Heart left ventricle (tissue), 16 donors: Measurements from ENCODE around the gene SNCG. TPM values are rescaled to one million over a fixed set of nuclear protein-coding genes. Genes with fewer than 3 reads are reported as not detected.
"Not testable (repeated sequence)": the region's sequence is repeated elsewhere in the genome, so short reads cannot be mapped to it uniquely, and the experiment has no call there.

ENCODE experiments used
- ATAC-seq, 4 donors: fragments of 200-7000 bp; cut with Tn5 transposase; one replicate each; pipeline ENCODE4 v1.9.1; 2020 to 2022; ENCODE audit warnings: moderate library complexity in 4 of 4, mild to moderate bottlenecking in 3 of 4, moderate number of reproducible peaks in 1 of 4
- DNase-seq, 5 donors: peaks; one replicate each; pipeline ENCODE4 v3.0.0-alpha.2; 2020
- H3K27ac ChIP-seq, 12 donors: fragments of 200-600 bp; sonication (generic) in 4 of 12; one replicate each; pipeline versions ENCODE4 v1.5.0 to v1.8.0; 2016 to 2022; ENCODE audit warnings: mild to moderate bottlenecking in 2 of 12
- H3K27me3 ChIP-seq, 9 donors: fragments of 200-600 bp; sonication (generic) in 2 of 9; one replicate each; pipeline versions ENCODE4 v1.5.1 to v1.8.0; 2016 to 2022; ENCODE audit warnings: mild to moderate bottlenecking in 3 of 9
- H3K36me3 ChIP-seq, 9 donors: fragments of 200-600 bp; sonication (generic) in 2 of 9; one replicate each; pipeline versions ENCODE4 v1.5.0 to v1.8.0; 2018 to 2022; ENCODE audit warnings: mild to moderate bottlenecking in 2 of 9
- H3K4me1 ChIP-seq, 12 donors: fragments of 200-600 bp; sonication (generic) in 4 of 12; one replicate each; pipeline versions ENCODE4 v1.5.0 to v1.8.0; 2016 to 2022; ENCODE audit warnings: mild to moderate bottlenecking in 3 of 12
- H3K4me3 ChIP-seq, 12 donors: fragments of 200-600 bp; sonication (generic) in 4 of 12; one replicate each; pipeline versions ENCODE4 v1.5.0 to v1.8.0; 2017 to 2022; ENCODE audit warnings: mild to moderate bottlenecking in 9 of 12, moderate library complexity in 4 of 12
- H3K9me3 ChIP-seq, 12 donors: fragments of 200-600 bp; sonication (generic) in 4 of 12; one replicate each; pipeline versions ENCODE4 v1.5.0 to v1.8.0; 2016 to 2022; ENCODE audit warnings: mild to moderate bottlenecking in 1 of 12
- POLR2A ChIP-seq, 2 donors: fragments of 450-650 bp; IDR thresholded peaks; one replicate each; pipeline ENCODE4 v1.6.1; 2017; ENCODE audit warnings: antibody characterized with exemption in 2 of 2, mild to moderate bottlenecking in 2 of 2, moderate library complexity in 2 of 2
- WGBS, 4 donors: extraction: QIAGEN DNeasy Blood & Tissue Kit in 2 of 4; methylation state at CpG; one replicate each; pipeline versions ENCODE4 v1.1.5 to v1.1.7; 2013 to 2018; 5-methylcytosine and 5-hydroxymethylcytosine counted together
- intact Hi-C, 10 donors: fragments of 100-400 bp; cut with DNase I; formaldehyde crosslinking; loops; one replicate each; pipeline versions ENCODE4 v1.11.1 to v1.14.2; 2022
- polyA plus RNA-seq, 2 donors: library from polyadenylated mRNA; stranded (reverse); fragments of 200-250 nt; gene quantifications; one replicate each; pipeline ENCODE4 v1.2.3, GENCODE V29; 2013
- total RNA-seq, 9 donors: library from RNA; depleted of rRNA in 2 of 9; stranded (reverse); fragments of >200 nt in 2 of 9; fragmentation: NEBNext Ultra II Directional in 3 of 9; extraction: Animal tissue kit (Norgen Biotek cat#: 25700) in 3 of 9; gene quantifications; one replicate each; pipeline versions ENCODE4 v1.1.0 to v1.2.4, GENCODE V29; 2016 to 2023
- TF ChIP-seq, protein P1 (sequence below), 12 donors: fragments of 200-600 bp; sonication (generic) in 4 of 12; IDR thresholded peaks; one replicate each; pipeline versions ENCODE4 v1.5.0 to v1.8.0; 2018 to 2022; ENCODE audit warnings: antibody characterized with exemption in 12 of 12, mild to moderate bottlenecking in 5 of 12
- donor health status: ischemic (EF 13 %, LVEDD 7.1; RV severe dilation, severe dysfunction).
- donor health status: healthy with polysubstance abuse.
- donor health status: DM: no; HTN: yes; CAD: no.
- donor health status: DM: no; HTN: no; CAD: no.
- donor health status: ischemic (EF 25% LVEDD 6.9; RV normal size, moderate dysfunction).
- donor health status: ischemic (EF 25% LVEDD 5.7; RV mildly dilated, moderate dysfunction).
- donor health status: healthy.
- donor health status: DM: yes; HTN: yes; CAD: no.
- donor health status: ischemic (EF 35%, LVEDD 5.7; RV mildly dilated, moderate dysfunction).
- donor health status: nonischemic (EF 11% LVEDD 7.7; RV severe dilation, severe dysfunction).
- donor health status: DM: yes; HTN: yes; CAD: no.
- donor health status: PGD.
- donor health status: ischemic (EF 29% LVEDD 5.4; RV normal size, mild dysfunction).
- donor health status: nonischemic (EF 23%, LVEDD 6.1; RV moderate dilation, normal function).

The SNCG gene
- total and polyA plus RNA-seq, 11 donors: 8.2 to 44.7 (median 18.5) TPM

DNA sequence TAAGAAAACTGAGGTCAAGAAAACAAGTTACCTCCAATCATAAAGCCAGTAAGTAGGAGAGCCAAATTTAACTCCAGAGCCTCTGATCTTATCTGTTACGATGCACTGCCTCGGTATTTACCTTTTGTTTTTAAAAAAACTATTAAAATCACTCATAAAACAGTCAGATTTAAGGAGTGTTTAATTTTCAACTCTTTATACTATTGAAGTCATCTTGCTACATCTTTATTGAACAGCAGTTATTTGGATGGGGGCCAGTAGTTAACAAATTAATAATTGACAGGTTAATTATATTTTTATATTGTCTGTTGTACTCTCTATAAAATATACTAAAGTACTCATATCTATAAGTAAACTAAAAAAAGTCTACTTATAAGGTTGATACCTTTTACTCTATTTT is 34.5 kb downstream of the SNCG start:
- intact Hi-C loops: no loop called here
- Histone ChIP-seq H3K27me3 (no peaks in the 10 kb centered on the region), H3K27ac (no peak overlapping the region), H3K4me1 (no peaks in the 10 kb centered on the region), H3K9me3 (no peaks in the 10 kb centered on the region), H3K4me3 (no peak overlapping the region), H3K36me3 (peaks cover 0 to 52% (median 0%) of the 10 kb centered on the region in 9 donors)
- DNase-seq (no peak), ATAC-seq (no peak)
- TF ChIP-seq, protein P1, sequence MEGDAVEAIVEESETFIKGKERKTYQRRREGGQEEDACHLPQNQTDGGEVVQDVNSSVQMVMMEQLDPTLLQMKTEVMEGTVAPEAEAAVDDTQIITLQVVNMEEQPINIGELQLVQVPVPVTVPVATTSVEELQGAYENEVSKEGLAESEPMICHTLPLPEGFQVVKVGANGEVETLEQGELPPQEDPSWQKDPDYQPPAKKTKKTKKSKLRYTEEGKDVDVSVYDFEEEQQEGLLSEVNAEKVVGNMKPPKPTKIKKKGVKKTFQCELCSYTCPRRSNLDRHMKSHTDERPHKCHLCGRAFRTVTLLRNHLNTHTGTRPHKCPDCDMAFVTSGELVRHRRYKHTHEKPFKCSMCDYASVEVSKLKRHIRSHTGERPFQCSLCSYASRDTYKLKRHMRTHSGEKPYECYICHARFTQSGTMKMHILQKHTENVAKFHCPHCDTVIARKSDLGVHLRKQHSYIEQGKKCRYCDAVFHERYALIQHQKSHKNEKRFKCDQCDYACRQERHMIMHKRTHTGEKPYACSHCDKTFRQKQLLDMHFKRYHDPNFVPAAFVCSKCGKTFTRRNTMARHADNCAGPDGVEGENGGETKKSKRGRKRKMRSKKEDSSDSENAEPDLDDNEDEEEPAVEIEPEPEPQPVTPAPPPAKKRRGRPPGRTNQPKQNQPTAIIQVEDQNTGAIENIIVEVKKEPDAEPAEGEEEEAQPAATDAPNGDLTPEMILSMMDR (IDR thresholded peaks at IDR 0.05): no peak
- no peak for TF ChIP-seq POLR2A (IDR thresholded peaks at IDR 0.05)
- WGBS, 4 donors: 78 to 90% (median 83%) methylated on average over 2 of the region's 2 CpGs

DNA sequence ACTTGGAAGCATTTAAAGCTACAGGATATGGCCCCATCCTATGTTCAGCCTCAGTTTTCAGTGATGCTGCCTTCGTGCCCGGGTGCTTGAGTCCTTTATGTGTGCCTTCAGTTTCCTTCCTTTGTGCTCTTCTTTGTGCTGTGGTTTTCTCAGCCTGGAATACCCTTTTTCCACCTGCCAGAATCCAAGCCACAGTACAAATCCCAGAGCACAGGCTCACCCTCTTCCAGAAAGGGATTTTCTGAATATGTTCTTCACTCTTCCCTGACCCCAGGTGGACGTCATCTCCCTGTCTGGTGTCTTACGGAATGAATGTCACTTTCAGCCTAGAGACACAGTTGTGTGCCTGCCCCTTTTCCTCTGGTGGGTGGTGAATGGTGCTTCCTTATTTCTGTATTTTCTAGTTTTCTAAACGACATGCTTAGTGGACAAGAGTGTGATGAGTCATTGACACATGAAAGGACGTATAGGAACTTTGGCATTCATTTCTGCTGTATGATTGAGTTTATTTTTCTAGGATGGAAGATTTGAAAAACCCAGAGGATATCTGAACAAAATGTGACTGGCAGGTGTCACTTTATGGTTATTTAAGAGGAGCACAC is 41.5 kb downstream of the SNCG start:
- 76 to 82% (median 78%) methylated on average over 6 of the region's 6 CpGs for WGBS, 4 donors
- H3K27ac ChIP-seq, H3K4me1 ChIP-seq, H3K9me3 ChIP-seq, H3K4me3 ChIP-seq, intact Hi-C loops, DNase-seq, H3K27me3 ChIP-seq, ATAC-seq: not testable (repeated sequence)
- H3K36me3 ChIP-seq: peaks cover 0 to 53% (median 0%) of the 10 kb centered on the region in 9 donors

DNA sequence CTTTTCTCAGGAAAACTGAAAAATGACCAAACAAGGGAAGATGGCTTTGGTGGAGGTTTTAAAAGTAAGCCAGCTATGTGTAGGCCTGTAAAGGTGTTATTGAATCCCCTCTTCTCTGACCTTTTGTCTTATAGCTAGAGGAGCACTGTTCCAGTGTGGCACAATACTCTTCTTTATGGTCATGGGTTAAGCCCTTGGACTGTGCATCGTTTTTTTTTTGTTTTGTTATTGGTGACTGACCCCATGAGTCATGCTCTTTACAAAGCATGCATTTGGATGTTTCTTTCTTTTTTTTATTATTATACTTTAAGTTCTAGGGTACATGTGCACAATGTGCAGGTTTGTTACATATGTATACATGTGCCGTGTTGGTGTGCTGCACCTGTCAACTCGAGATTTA is 42.1 kb downstream of the SNCG start:
- no peak for ATAC-seq
- TF ChIP-seq, protein P1 (IDR thresholded peaks at IDR 0.05): no peak
- TF ChIP-seq POLR2A (IDR thresholded peaks at IDR 0.05): no peak

DNA sequence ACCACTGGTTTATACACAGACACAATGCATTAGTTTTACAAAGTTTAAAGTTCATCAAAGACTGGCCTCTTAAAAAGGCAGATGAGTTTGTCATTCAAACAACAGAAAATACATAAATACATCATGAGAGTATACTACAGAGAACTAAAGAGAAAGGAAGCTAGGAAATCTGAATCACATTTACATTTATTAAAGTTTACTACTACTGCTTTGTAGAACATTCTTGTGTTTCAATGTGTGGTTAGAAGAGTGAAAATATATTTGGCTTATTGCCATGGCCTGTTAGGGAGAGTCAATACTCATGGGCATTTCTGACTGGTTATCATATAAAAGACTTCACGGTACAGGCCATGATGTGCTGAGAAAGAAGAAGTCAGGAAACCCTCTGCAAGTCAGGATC is 48.7 kb downstream of the SNCG start:
- H3K4me3 ChIP-seq, H3K4me1 ChIP-seq, DNase-seq, ATAC-seq, H3K36me3 ChIP-seq, intact Hi-C loops, H3K27ac ChIP-seq, H3K27me3 ChIP-seq, H3K9me3 ChIP-seq: not testable (repeated sequence)
- 33 to 69% (median 54%) methylated on average over 1 of the region's 1 CpG for WGBS, 4 donors

More for the DNA sequence above, 42.1 kb downstream of the SNCG start:
- Histone ChIP-seq H3K4me1 (peaks cover 0 to 4% (median 0%) of the 10 kb centered on the region in 12 donors), H3K9me3 (no peaks in the 10 kb centered on the region), H3K36me3 (peaks cover 0 to 47% (median 0%) of the 10 kb centered on the region in 9 donors), H3K27ac (no peak overlapping the region), H3K4me3 (no peak overlapping the region), H3K27me3 (no peaks in the 10 kb centered on the region)
- intact Hi-C loops: no loop called here
- 74 to 84% (median 81%) methylated on average over 3 of the region's 3 CpGs for WGBS, 4 donors
- no peak for DNase-seq

DNA sequence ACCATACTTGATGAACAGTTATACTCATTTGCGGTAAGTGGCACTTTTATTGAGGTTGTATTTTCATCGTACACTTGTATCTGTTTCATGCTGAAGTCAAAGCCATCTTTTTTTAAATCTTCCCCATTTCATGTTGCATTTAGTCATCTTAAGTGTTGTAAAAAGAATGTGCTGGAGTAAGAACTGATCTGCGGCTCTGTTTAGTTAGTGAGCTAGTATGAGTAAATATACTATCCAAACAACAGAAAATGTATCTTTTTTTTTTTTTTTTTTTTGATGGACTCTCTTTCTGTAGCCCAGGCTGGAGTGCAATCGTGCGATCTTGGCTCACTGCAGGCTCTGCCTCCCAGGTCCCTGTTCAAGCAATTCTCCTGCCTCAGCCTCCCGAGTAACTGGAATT is 49.3 kb downstream of the SNCG start:
- WGBS, 4 donors: 92 to 100% (median 98%) methylated on average over 6 of the region's 6 CpGs
- DNase-seq, H3K36me3 ChIP-seq, H3K9me3 ChIP-seq, H3K4me1 ChIP-seq, H3K27ac ChIP-seq, intact Hi-C loops, H3K4me3 ChIP-seq, ATAC-seq, H3K27me3 ChIP-seq: not testable (repeated sequence)

DNA sequence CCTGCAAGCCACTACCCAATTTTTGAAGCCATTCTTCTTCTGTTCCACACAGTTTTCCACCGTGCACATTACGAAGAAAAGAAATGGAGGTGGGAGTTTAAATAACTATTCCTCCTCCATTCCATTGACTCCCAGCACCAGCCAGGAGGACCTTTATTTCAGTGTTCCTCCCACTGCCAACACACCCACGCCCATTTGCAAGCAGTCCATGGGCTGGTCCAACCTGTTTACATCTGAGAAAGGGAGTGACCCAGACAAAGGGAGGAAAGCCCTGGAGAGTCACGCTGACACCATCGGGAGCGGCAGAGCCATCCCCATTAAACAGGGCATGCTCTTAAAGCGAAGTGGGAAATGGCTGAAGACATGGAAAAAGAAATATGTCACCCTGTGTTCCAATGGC is 49.9 kb downstream of the SNCG start:
- H3K4me1 ChIP-seq, H3K36me3 ChIP-seq, ATAC-seq, H3K9me3 ChIP-seq, H3K4me3 ChIP-seq, DNase-seq, H3K27ac ChIP-seq, H3K27me3 ChIP-seq, intact Hi-C loops: not testable (repeated sequence)
- WGBS, 4 donors: 96 to 98% (median 98%) methylated on average over 7 of the region's 7 CpGs

DNA sequence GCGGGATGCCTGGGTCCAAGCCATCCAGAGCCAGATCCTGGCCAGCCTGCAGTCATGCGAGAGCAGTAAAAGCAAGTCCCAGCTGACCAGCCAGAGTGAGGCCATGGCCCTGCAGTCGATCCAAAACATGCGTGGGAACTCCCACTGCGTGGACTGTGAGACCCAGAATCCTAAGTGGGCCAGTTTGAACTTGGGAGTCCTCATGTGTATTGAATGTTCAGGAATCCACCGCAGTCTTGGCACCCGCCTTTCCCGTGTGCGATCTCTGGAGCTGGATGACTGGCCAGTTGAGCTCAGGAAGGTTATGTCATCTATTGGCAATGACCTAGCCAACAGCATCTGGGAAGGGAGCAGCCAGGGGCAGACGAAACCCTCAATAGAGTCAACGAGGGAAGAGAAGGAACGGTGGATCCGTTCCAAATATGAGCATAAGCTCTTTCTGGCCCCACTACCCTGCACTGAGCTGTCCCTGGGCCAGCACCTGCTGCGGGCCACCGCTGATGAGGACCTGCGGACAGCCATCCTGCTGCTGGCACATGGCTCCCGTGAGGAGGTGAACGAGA is 50.8 kb downstream of the SNCG start:
- H3K4me3 ChIP-seq, H3K9me3 ChIP-seq, intact Hi-C loops, H3K27me3 ChIP-seq, ATAC-seq, H3K27ac ChIP-seq, H3K36me3 ChIP-seq, H3K4me1 ChIP-seq: not testable (repeated sequence)
- 88 to 92% (median 88%) methylated on average over 12 to 18 of the region's 18 CpGs for WGBS, 4 donors
- peak in 2 of 5 donors; percentile 25 to 43 for DNase-seq
